Right ventricle myocardium superior (tissue), 1 donor: ENCODE measurements around the gene TMEM120A. TPM values are rescaled to one million over a fixed set of nuclear protein-coding genes. Genes with fewer than 3 reads are reported as not detected.
A peak's percentile ranks its signal among the peaks of the same experiment; 100 is the strongest.

Source experiments
- ATAC-seq: fragments of 200-7000 bp; cut with Tn5 transposase; one replicate; pipeline ENCODE4 v1.9.1; 2020; ENCODE audit warnings: mild to moderate bottlenecking; ENCODE audit not compliant: poor library complexity
- DNase-seq: peaks from one replicate; pipeline ENCODE4 v3.0.0-alpha.2; 2020
- intact Hi-C: fragments of 100-400 bp; cut with DNase I; formaldehyde crosslinking; loops from one replicate; pipeline ENCODE4 v1.11.2; 2022
- total RNA-seq: library from RNA; stranded (reverse); fragmentation: NEBNext Ultra II Directional; extraction: Animal tissue kit (Norgen Biotek cat#: 25700); gene quantifications from one replicate; pipeline ENCODE4 v1.2.1, GENCODE V29; 2021
- donor health status: DM: no; HTN: yes; CAD: no; lungs with severe emphysema.

Gene TMEM120A
- total RNA-seq, 1 donor from 2014 or later: 90.7 TPM

GRCh38 chr7:76000566-76000965, 6.2 kb upstream of the TMEM120A start:
- peak; percentile 29 for DNase-seq
- intact Hi-C loops: no loop called here
- no peak for ATAC-seq

GRCh38 chr7:75998038-75998437, 3.6 kb upstream of the TMEM120A start:
- ATAC-seq (no peak), DNase-seq (no peak)
- intact Hi-C loops: no loop called here

- ATAC-seq: no peak
- intact Hi-C loops: no loop called here
- peak; percentile 22 for DNase-seq
These were observed 2.1 kb upstream of the TMEM120A start for GRCh38 chr7:75996476-75996875.

GRCh38 chr7:75995996-75996395, 1.6 kb upstream of the TMEM120A start:
- intact Hi-C loops: no loop called here
- ATAC-seq: no peak
- peak; percentile 26 for DNase-seq

- DNase-seq (no peak), ATAC-seq (peak; percentile 2)
- intact Hi-C loops: no loop called here
These were observed 667 bp upstream of the TMEM120A start for GRCh38 chr7:75995052-75995471.

DNA sequence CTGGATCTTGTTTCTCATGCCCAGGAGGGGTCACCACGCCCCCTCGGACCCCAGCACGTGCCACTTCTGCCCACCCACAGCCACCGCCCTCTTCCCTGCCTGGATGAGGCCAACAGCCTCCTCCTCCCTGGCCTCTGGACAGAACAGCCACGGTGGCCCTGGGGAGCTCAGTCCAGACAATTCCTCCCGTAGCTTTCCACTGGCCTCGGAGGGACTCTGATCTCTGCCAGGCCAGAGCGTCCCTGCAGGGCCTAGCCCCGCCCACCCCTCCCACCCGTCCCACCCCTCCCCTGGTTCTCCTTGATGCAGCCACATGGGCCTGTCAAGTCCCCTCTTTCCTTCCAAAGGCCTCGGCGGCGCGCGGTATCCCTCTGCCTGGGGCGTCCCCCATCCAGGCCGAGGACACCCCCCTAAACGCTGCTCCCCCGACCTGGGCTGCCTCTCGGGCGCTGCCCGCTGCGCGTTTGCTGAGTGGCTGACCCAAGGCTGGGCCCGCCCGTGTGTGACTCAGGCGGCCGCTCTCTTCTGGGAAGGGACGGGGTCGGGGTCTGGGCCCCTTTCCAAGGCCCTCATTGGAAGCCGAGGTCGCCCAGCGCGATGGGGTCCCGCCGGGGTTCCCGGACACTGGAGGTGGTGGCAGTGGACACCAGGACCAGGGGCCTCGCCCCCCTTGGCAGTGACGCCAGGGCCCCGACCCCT, 557 bp downstream of the TMEM120A start:
- ATAC-seq (peak; percentile 44), DNase-seq (peak; percentile 84)
- intact Hi-C loops: no loop called here

DNA sequence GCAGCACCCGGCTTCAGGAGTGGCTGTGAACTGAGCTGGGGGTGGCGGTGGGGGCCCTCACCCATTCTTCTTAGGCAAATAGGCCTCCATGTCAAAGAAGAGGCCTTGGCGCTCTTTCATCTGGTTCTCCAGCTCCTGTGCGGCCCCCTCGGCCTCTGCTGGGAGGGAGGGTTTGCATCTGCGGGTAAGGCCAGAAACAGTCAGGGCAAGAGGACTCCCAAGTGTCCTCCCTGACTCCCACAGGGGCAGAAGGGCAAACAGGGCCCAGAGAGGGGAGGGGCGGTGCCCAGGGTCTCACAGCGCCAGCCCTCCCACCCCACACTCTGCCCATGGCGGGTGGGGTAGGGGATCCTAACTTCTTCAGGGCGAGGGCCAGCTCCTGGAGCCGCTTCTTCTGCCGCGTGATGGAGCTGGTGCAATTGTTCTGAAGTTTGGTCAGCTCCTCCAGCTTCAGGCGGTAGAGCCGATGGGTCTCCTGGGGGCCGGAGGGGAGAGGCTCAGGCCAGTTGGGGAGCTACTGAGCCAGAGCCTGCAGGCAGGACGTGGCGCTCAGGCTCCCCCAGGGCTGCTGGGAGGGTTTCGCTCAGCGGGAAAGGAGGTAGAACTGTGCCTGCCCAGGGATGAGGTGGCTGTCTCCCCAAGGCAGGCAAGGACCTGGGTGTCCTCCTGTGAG, 2.2 kb downstream of the TMEM120A start:
- ATAC-seq: no peak
- DNase-seq: peak; percentile 60
- intact Hi-C loops: no loop called here

DNA sequence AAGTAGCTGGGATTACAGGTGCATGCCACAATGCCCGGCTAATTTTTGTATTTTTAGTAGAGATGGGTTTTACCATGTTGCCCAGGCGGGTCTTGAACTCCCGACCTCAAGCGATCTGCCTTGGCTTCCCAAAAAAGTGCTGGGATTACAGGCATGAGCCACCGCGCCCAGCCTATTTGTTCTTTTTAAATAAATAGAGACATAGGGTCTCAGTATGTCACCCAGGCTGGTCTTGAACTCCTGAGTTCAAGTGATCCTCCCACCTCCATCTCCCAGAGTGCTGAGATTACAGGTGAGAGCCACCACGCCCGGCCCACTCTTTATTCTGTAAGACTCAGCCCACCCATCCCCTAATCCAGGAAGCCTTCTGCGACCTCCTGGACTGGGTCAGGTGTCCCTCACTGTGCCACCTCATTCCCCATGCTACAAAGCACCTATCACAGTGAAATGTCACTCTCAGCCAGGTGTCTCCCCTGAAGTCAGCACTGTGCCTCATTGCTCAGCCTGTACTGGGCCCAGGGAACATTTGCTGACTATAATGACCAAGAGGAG, 2.8 kb downstream of the TMEM120A start:
- no peak for ATAC-seq
- DNase-seq: peak; percentile 37

DNA sequence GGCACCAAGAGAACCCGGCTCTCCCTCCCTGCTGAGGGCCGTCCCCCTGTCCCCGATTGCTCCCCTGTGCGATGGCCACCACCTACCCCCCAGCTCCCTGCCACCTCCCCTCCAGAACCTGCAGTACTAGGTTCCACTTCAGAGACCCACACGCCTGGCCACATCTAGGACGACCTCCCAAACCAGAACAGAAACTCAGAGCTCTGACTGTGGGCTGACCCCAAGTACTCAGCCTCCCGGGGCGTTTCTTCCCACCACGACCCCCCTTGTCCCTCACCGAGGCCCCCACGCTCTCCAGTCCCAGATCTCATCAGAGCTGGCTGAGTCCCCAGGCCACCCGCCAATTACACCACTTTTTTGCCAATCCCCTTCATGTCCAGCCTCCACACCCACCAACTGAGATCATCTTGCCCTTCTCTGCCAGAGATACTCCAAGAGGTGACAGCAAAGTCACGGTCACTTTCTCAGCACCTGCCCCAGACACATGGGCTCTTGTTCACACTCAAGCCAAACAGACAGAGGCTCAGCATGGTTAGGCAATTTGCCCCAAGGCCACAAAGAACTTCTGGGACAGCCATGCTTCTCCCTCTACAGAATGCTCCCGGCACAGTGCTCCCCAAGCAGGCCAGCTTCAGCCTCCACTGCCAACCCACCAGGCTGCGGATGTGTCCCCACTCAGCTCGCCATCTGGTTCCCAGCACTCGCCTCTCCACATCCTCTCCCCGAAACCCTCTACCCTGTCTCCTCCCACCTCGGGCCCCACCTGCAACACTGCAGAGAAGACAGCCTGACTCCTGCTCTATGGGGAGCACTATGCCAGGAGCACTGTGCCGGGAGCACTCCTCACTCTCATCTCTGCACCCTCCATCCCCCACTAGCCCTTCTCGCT, 4.7 kb downstream of the TMEM120A start:
- ATAC-seq: peak; percentile 32
- intact Hi-C loops: no loop called here

More for the DNA sequence above, 2.8 kb downstream of the TMEM120A start:
- intact Hi-C loops: no loop called here

GRCh38 chr7:75988568-75989499, 5.6 kb downstream of the TMEM120A start:
- ATAC-seq: peak; percentile 62
- intact Hi-C loops: no loop called here

More for the DNA sequence above, 4.7 kb downstream of the TMEM120A start:
- DNase-seq: peak; percentile 80

GRCh38 chr7:75987805-75988567, 6.4 kb downstream of the TMEM120A start:
- ATAC-seq: no peak

More at GRCh38 chr7:75988568-75989499, 5.6 kb downstream of the TMEM120A start:
- DNase-seq: peak; percentile 88

DNA sequence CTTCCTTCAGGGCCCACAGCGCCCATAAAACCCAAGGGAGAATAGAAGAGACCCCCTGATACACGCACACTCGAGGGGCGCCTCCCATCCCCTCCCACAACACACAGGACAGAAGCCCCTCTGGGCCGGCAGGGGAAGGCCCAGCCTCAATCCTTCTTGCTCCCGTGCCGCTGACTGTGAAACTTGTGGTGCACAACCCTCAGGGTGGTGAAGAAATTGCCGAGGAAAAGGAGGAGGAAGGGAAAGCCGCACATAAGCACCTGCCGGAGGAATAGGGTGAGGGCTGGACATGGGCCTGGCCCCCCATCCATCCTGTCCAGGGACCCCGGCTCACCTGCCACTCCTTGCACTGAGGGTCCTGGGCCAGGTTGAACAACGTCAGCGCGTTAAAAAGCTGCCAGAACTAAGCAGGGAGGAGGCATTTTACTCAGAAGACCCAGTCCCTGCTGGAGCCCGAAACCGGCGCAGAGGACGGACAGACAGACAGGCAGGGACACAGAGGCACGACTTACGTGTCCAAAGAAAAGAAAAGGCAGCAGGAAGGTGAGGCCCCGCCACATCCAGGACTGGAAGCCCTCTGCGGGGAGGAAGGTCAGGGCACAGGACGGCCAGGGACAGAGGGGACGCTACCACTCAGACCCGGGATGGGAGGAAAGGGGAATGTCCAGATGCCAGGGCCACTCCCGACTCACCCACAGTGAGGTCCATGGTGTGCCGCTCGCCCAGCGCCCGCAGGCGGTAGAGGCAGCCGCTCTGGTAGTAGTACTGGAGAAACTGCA, 7.2 kb downstream of the TMEM120A start:
- ATAC-seq (no peak), DNase-seq (peak; percentile 38)
- intact Hi-C loops: no loop called here

More at GRCh38 chr7:75987805-75988567, 6.4 kb downstream of the TMEM120A start:
- peak; percentile 39 for DNase-seq
- intact Hi-C loops: no loop called here

DNA sequence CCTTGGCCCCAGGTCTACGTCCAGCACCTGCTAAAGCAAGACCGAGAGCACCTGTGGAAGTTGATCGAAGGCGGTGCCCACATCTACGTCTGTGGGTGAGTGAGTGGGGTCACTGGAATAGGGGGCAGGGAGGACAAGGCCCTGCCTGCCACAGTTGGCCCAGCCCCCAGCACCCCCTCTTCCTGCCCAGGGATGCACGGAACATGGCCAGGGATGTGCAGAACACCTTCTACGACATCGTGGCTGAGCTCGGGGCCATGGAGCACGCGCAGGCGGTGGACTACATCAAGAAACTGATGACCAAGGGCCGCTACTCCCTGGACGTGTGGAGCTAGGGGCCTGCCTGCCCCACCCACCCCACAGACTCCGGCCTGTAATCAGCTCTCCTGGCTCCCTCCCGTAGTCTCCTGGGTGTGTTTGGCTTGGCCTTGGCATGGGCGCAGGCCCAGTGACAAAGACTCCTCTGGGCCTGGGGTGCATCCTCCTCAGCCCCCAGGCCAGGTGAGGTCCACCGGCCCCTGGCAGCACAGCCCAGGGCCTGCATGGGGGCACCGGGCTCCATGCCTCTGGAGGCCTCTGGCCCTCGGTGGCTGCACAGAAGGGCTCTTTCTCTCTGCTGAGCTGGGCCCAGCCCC, 8.1 kb downstream of the TMEM120A start:
- intact Hi-C loops: no loop called here
- peak; percentile 42 for DNase-seq
- no peak for ATAC-seq

GRCh38 chr7:75985518-75986146, 8.8 kb downstream of the TMEM120A start:
- ATAC-seq: no peak
- peak; percentile 70 for DNase-seq
- intact Hi-C loops: no loop called here

DNA sequence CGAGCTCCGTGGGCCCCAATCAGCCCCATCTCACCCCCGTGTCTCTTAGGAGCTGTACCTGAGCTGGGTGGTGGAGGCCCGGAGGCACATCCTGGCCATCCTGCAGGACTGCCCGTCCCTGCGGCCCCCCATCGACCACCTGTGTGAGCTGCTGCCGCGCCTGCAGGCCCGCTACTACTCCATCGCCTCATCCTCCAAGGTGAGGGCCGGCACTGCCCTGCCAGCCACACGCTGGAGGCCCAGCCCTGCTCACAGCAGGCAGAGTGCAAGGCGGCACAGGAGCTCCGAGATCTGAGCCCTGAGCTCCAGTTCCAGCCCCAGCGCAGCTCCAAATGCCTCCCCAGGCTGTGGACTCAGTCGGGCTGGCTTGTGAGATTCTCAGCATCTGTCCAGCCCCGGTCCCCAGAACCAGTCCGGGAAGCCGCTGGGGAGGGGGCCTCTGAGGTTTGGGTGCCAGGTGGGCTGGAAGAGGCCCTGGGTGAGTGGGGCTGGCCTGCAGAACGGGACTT, 9.3 kb downstream of the TMEM120A start:
- no peak for ATAC-seq
- DNase-seq: no peak
- intact Hi-C loops: no loop called here
